ENCODE measurements around the gene TNC.

Gene TNC

DNA sequence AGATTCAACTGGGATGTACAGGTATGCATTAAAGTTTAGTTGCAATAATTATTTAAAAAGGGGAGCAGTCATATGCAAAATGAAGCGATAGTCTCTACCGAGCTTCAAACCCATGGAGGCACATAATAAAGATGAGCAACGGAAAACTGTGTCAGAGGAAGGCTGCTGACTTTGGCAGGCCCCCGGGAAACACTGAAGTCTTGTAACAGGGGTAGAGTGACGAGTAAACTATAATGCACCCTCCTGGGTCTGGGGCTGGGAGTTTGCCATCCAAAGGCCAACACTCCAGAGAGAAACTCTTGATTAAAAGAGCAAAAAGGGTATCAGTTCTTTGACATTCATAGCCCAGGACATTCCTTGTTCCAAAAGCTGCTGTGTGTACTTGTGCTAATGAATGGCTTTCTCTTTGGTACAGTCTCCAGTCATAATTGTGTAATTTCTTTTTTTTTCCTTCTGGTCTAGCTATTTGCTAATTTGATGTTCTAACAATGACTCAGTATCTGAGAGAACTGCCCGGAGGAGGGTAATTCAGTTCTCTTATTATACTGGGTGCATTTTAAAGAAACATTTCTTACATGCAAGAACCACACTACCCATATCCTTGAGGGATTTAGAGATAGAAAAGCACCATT, 59.2 kb downstream of the TNC start:
- H3K27me3 Mint-ChIP-seq: peaks cover 40% of the 10 kb centered on the region
- peaks cover 8% of the 10 kb centered on the region for H3K4me1 Mint-ChIP-seq (ENCODE audit: low read depth)
- H3K9me3 Mint-ChIP-seq: no peaks in the 10 kb centered on the region
- H3K36me3 Mint-ChIP-seq (ENCODE audit: low read depth): no peaks in the 10 kb centered on the region
- no peak overlapping the region for H3K4me3 Mint-ChIP-seq
- no peak overlapping the region for H3K27ac Mint-ChIP-seq

- Mint-ChIP-seq H3K27me3 (peaks cover 41% of the 10 kb centered on the region), H3K36me3 (ENCODE audit: low read depth) (no peaks in the 10 kb centered on the region), H3K4me3 (no peak overlapping the region), H3K9me3 (no peaks in the 10 kb centered on the region), H3K27ac (no peak overlapping the region), H3K4me1 (ENCODE audit: low read depth) (peaks cover 1% of the 10 kb centered on the region)
Measured at GRCh38 chr9:115058175-115058574, 59.8 kb downstream of the TNC start.

DNA sequence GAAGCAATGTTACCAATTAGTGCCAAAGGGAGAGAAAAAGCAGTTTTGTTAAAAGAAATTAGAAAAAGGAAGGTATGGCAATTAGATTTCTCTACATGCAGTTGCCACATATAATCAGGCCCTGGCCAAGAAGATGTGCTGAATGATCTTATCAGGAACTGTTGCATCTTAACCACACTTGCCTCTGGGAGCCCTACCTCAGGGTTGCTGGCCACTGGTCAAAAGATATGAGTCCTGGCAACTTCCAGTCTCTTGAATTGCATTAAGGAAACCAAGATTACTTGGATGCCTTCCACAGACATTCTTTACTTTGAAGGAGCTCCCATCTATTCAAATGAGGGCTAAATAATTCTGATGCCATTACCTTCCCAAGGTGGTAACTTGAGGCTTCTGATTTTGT, 60.4 kb downstream of the TNC start:
- Mint-ChIP-seq H3K27me3 (peaks cover 47% of the 10 kb centered on the region), H3K27ac (no peak overlapping the region), H3K9me3 (no peaks in the 10 kb centered on the region), H3K36me3 (ENCODE audit: low read depth) (no peaks in the 10 kb centered on the region), H3K4me1 (ENCODE audit: low read depth) (no peaks in the 10 kb centered on the region), H3K4me3 (no peak overlapping the region)

GRCh38 chr9:115050002-115050490, 67.9 kb downstream of the TNC start:
- Mint-ChIP-seq H3K4me1 (ENCODE audit: low read depth) (no peaks in the 10 kb centered on the region), H3K27ac (no peak overlapping the region), H3K27me3 (peaks cover 48% of the 10 kb centered on the region), H3K9me3 (no peaks in the 10 kb centered on the region), H3K4me3 (no peak overlapping the region), H3K36me3 (ENCODE audit: low read depth) (no peaks in the 10 kb centered on the region)

DNA sequence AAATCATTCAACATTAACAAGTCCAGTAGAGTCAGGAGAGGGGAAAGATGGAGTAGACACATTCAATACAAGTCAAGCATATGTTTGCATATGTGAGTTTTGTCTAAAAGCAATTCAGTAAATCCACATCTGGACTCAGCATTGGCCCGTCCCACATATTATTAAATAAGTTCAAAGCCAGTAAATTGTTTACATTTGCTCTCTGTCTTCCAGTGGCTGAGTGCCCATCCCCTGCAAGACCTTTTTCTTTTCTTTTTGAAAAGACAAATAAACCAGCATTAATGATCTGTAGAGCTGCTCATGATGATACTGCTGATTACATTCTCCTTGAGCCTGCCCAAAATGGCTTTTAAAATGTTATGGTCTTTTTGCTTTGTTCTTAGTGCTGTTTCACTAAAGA, 71.1 kb downstream of the TNC start:
- H3K27me3 Mint-ChIP-seq: peaks cover 47% of the 10 kb centered on the region
- no peak overlapping the region for H3K27ac Mint-ChIP-seq
- no peaks in the 10 kb centered on the region for H3K36me3 Mint-ChIP-seq (ENCODE audit: low read depth)
- H3K4me1 Mint-ChIP-seq (ENCODE audit: low read depth): peaks cover 24% of the 10 kb centered on the region
- no peaks in the 10 kb centered on the region for H3K9me3 Mint-ChIP-seq
- no peak overlapping the region for H3K4me3 Mint-ChIP-seq

DNA sequence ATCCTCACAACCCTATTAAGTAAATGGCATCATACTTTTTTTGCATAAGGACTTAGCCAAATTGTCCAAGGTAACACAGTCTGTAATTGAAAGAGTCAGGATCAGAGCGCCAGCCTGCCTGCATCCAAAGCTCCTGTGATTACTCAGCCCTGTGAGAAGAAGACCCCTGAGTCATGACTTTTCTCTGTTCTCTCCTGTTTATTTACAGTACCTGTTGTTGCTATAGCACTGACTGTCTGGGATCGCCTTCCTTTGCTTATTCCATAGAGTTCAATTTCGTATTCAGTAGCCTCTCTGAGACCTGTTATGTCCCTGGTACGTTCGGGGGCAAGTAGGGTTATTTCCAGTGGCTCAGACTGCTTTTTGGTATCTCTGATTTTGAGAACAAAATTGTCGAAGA, 71.8 kb downstream of the TNC start:
- H3K9me3 Mint-ChIP-seq: no peaks in the 10 kb centered on the region
- no peaks in the 10 kb centered on the region for H3K36me3 Mint-ChIP-seq (ENCODE audit: low read depth)
- H3K4me3 Mint-ChIP-seq: no peak overlapping the region
- peaks cover 30% of the 10 kb centered on the region for H3K4me1 Mint-ChIP-seq (ENCODE audit: low read depth)
- no peak overlapping the region for H3K27ac Mint-ChIP-seq
- H3K27me3 Mint-ChIP-seq: peaks cover 45% of the 10 kb centered on the region

- H3K4me1 Mint-ChIP-seq (ENCODE audit: low read depth): peaks cover 51% of the 10 kb centered on the region
Measured at GRCh38 chr9:115043632-115044031, 74.3 kb downstream of the TNC start.

DNA sequence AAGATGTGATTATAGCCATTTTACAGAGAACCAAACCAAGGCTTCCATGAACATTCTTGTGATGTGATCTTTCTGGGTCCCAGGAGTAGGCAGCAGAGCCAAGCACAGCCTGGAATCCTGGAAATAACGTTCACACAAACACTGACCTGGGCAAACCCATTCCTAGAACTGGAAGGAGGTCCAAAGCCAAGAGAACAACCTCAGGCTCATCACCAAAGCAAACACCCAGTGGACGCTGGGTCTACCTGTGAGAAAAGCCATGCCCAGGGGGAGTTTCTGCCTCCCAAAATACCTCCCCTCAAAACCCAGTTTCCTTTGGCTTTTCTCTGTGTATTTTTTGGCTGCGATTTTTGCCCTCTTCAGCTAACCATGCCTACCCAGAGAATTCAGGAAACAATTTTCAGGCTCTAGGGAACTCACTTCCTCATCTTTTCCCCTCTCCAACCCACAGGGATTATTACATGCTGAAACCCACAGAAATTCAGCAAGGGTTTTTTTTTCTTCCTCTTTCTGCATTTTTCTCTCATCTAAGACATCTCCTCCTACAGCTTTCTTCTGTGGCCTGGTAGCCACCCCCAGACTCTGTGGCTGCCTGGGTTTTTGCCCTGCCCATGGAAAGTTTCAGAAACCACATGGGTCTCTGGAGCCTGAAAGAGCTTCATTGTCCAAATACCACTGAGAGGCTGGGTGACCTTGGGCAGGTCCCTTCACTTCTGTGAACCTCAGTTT, 75.0 kb downstream of the TNC start:
- Mint-ChIP-seq H3K9me3 (no peaks in the 10 kb centered on the region), H3K27ac (peak overlapping the region; percentile 90), H3K4me3 (peak overlapping the region; percentile 40), H3K27me3 (peaks cover 33% of the 10 kb centered on the region), H3K4me1 (ENCODE audit: low read depth) (peaks cover 51% of the 10 kb centered on the region), H3K36me3 (ENCODE audit: low read depth) (no peaks in the 10 kb centered on the region)

More at GRCh38 chr9:115043632-115044031, 74.3 kb downstream of the TNC start:
- Mint-ChIP-seq H3K27ac (peak overlapping the region; percentile 90), H3K9me3 (no peaks in the 10 kb centered on the region), H3K27me3 (peaks cover 35% of the 10 kb centered on the region), H3K4me3 (peak overlapping the region; percentile 40), H3K36me3 (ENCODE audit: low read depth) (no peaks in the 10 kb centered on the region)

GRCh38 chr9:115039516-115040120, 78.3 kb downstream of the TNC start:
- no peak overlapping the region for H3K4me3 Mint-ChIP-seq
- H3K9me3 Mint-ChIP-seq: no peaks in the 10 kb centered on the region
- H3K4me1 Mint-ChIP-seq (ENCODE audit: low read depth): peaks cover 76% of the 10 kb centered on the region
- no peaks in the 10 kb centered on the region for H3K36me3 Mint-ChIP-seq (ENCODE audit: low read depth)
- no peak overlapping the region for H3K27ac Mint-ChIP-seq
- H3K27me3 Mint-ChIP-seq: peaks cover 14% of the 10 kb centered on the region

DNA sequence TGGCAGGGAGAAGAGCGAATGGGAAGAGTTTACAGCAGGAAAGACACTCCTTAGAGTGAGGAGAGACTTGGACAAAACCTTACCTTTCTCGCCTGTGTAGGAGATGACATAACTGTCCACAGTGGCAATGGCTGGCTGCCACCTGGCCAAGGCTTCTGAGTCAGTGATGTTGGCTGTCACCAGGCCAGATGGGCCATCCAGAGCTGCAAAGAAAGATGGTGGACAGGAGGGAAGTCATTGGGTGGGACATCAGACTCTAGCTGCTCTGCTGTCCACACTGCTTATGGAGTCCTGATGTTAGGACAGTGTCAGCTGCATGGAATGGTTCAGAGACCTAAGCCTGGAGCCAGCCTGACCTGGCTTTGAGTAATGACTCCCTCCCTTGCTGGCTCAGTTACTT, 79.8 kb downstream of the TNC start:
- H3K4me3 Mint-ChIP-seq: no peak overlapping the region
- peaks cover 12% of the 10 kb centered on the region for H3K27me3 Mint-ChIP-seq
- no peak overlapping the region for H3K27ac Mint-ChIP-seq
- no peaks in the 10 kb centered on the region for H3K9me3 Mint-ChIP-seq
- no peaks in the 10 kb centered on the region for H3K36me3 Mint-ChIP-seq (ENCODE audit: low read depth)
- H3K4me1 Mint-ChIP-seq (ENCODE audit: low read depth): peaks cover 74% of the 10 kb centered on the region

GRCh38 chr9:115036691-115037090, 81.3 kb downstream of the TNC start:
- Mint-ChIP-seq H3K27ac (peak overlapping the region; percentile 87), H3K4me3 (peak overlapping the region; percentile 42), H3K4me1 (ENCODE audit: low read depth) (peaks cover 62% of the 10 kb centered on the region), H3K9me3 (no peaks in the 10 kb centered on the region), H3K27me3 (peaks cover 13% of the 10 kb centered on the region), H3K36me3 (ENCODE audit: low read depth) (no peaks in the 10 kb centered on the region)

DNA sequence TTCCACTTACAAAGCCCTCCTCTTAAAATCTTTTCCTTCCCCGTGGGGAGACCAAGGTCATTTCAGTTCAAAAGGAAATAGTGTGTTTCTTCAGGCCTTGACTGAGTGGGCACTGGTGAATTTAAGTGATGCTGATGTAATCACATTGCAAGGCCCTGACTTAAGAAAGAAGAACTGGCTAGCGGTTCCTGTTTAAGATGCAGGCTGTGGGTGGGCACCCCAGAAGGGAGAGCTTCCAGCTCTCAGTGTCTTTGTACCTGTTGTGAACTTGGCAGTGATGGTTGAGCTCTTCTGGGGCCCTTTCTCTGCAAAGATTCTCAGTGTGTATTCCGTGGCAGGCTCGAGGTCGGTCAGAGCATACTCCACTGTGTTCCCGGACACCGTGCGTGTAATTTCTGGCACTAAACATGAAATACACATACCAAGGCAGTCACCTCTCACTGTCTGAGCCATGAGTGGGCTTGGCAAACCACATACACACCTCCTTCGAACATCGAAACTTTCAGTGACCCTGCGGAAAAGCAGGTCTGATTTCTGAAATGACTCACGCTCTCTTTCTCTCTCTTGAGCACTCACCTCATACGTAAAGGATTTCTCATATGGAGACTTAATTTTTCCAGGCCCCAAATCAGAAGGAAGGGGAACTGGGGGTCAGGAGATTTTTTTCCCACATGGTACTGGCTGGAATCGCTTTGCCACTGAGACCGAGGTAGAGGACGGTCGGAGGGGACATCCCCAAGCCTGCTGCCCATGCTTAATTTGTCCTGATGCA, 81.9 kb downstream of the TNC start:
- Mint-ChIP-seq H3K27me3 (peaks cover 13% of the 10 kb centered on the region), H3K4me1 (ENCODE audit: low read depth) (peaks cover 57% of the 10 kb centered on the region), H3K27ac (peak overlapping the region; percentile 87), H3K4me3 (peak overlapping the region; percentile 42), H3K9me3 (no peaks in the 10 kb centered on the region), H3K36me3 (ENCODE audit: low read depth) (no peaks in the 10 kb centered on the region)

- Mint-ChIP-seq H3K36me3 (ENCODE audit: low read depth) (no peaks in the 10 kb centered on the region), H3K4me1 (ENCODE audit: low read depth) (peaks cover 45% of the 10 kb centered on the region), H3K9me3 (no peaks in the 10 kb centered on the region), H3K27ac (peak overlapping the region; percentile 39), H3K4me3 (no peak overlapping the region), H3K27me3 (peaks cover 16% of the 10 kb centered on the region)
Measured at GRCh38 chr9:115034801-115035200, 83.2 kb downstream of the TNC start.

DNA sequence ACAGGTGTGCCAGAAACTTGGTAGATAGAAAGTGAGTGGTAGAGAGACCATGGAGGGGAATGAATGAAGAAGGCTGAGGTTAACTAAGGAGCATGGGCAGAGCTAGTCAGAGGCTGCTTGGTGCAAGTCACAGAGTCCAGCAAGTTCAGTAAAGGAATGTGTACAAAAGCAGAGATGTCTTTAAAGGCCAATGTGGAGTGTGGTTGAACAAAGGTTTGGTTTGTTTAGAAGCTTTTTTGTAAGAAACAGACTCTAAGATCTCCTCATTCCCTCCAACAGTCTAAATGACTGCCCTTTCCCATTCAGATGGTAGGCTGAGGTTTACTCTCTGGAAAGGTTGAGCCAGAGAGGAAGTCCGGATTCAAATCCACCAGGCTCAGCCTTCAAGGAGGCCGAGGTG, 84.2 kb downstream of the TNC start:
- H3K4me1 Mint-ChIP-seq (ENCODE audit: low read depth): peaks cover 39% of the 10 kb centered on the region
- no peaks in the 10 kb centered on the region for H3K36me3 Mint-ChIP-seq (ENCODE audit: low read depth)
- H3K27me3 Mint-ChIP-seq: peaks cover 16% of the 10 kb centered on the region
- no peak overlapping the region for H3K4me3 Mint-ChIP-seq
- no peaks in the 10 kb centered on the region for H3K9me3 Mint-ChIP-seq
- no peak overlapping the region for H3K27ac Mint-ChIP-seq

DNA sequence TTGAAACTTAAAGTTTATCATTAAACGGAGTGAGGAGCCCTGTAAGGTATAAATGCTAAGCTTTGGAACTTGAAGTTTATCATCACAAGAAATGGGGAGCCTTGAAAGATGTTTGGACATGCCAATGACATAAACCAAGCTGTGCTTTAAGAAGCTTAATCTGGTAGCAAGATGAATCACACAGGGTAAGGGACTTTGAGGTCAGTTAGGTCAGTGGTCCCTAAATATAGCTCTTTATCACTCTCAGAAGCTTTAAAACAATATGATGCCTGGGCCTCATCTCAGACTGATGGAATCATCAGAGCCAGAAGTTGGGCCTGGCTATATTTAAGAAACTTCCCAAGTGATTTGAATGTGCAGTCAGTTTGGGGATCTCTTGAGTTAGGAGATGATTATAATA, 85.7 kb downstream of the TNC start:
- peaks cover 39% of the 10 kb centered on the region for H3K4me1 Mint-ChIP-seq (ENCODE audit: low read depth)
- no peaks in the 10 kb centered on the region for H3K9me3 Mint-ChIP-seq
- H3K27me3 Mint-ChIP-seq: peaks cover 23% of the 10 kb centered on the region

More for the DNA sequence above, 85.7 kb downstream of the TNC start:
- no peak overlapping the region for H3K4me3 Mint-ChIP-seq
- H3K36me3 Mint-ChIP-seq (ENCODE audit: low read depth): no peaks in the 10 kb centered on the region
- H3K27ac Mint-ChIP-seq: no peak overlapping the region
